Measurements from ENCODE around the gene PARVB. TPM values are rescaled to one million over a fixed set of nuclear protein-coding genes. Genes with fewer than 3 reads are reported as not detected.

The PARVB gene
- total and polyA plus RNA-seq, 2 donors (not counting 3 experiments of a cell fraction or from before 2014, with no cell fraction given): 155 to 162 TPM

- TF ChIP-seq POLR2AphosphoS5 (IDR thresholded peaks at IDR 0.05; ENCODE audit: insufficient read depth, low read depth, low read length) (no peak), CTCF (IDR thresholded peaks at IDR 0.05; ENCODE audit: extremely low read depth in 1 of 2, insufficient read depth in 1 of 2, low read depth in 1 of 2, low read length in 2 of 2) (peak; percentile 90 to 94)
- FAIRE-seq: peak; percentile 95
These were observed 30.9 kb upstream of the PARVB start for GRCh38 chr22:43993072-43993760.

GRCh38 chr22:43994006-43994405, 30.1 kb upstream of the PARVB start:
- intact Hi-C loops (cut with micrococcal nuclease): loop anchor here (5.0 kb wide), 2 partner anchors 333 to 573 kb away; no protein-coding TSS in a partner anchor
- H3K4me3 ChIP-seq (replicated peaks in 1 of 3; ENCODE audit: insufficient read depth in 1 of 3, low read depth in 1 of 3, low read length in 3 of 3): no peak overlapping the region
- POLR2A ChIA-PET: interaction anchor here (1.2 kb wide), 1 partner anchor 92 kb away, joined by 6 read pairs; no protein-coding TSS in a partner anchor
- FAIRE-seq (no peak), DNase-seq (ENCODE audit: low read depth, low spot score) (no peak)
- peaks cover 6% of the 10 kb centered on the region for H3K4me1 ChIP-seq (ENCODE audit: control insufficient read depth, extremely low read depth, insufficient read depth, low read length)
- H3K4me2 ChIP-seq (ENCODE audit: insufficient read depth, low read length): no peak overlapping the region
- TF ChIP-seq CTCF (IDR thresholded peaks at IDR 0.05; ENCODE audit: extremely low read depth in 1 of 2, insufficient read depth in 1 of 2, low read depth in 1 of 2, low read length in 2 of 2) (no peak), POLR2A (IDR thresholded peaks at IDR 0.05; ENCODE audit: low read depth, low read length) (no peak), MAX (IDR thresholded peaks at IDR 0.05; ENCODE audit: insufficient read depth, insufficient read length) (no peak), MYC (IDR thresholded peaks at IDR 0.05; ENCODE audit: low read depth, low read length) (no peak), GATA2 (IDR thresholded peaks at IDR 0.05; ENCODE audit: insufficient read depth, insufficient read length, low read depth, low read length) (no peak), POLR2AphosphoS5 (IDR thresholded peaks at IDR 0.05; ENCODE audit: insufficient read depth, low read depth, low read length) (no peak), JUN (IDR thresholded peaks at IDR 0.05; ENCODE audit: borderline replicate concordance, insufficient read depth, insufficient read length, low read depth) (no peak), FOS (IDR thresholded peaks at IDR 0.05; ENCODE audit: borderline replicate concordance, insufficient read depth, low read length) (no peak), EZH2 (IDR thresholded peaks at IDR 0.05; ENCODE audit: borderline replicate concordance, low read depth, low read length, severe bottlenecking) (no peak)
- no peaks in the 10 kb centered on the region for H3K27me3 ChIP-seq (ENCODE audit: control insufficient read depth in 2 of 2, insufficient read depth in 2 of 2, low read length in 2 of 2)
- BruUV-seq (replicated peaks): no TSS peak
- dilution Hi-C loops (cut with MboI; ENCODE audit: extremely low pct_ligation_motif_present, low sequenced_read_pairs): no loop called here
- H3K27ac ChIP-seq (ENCODE audit: insufficient read depth, low read depth, low read length): no peak overlapping the region
- H2AFZ ChIP-seq (ENCODE audit: low read depth, low read length): no peak overlapping the region
- H3K79me2 ChIP-seq (ENCODE audit: control insufficient read depth, insufficient read depth, low read length): peaks cover 3% of the 10 kb centered on the region
- H3K9ac ChIP-seq (replicated peaks; ENCODE audit: extremely low read depth, insufficient read depth, low read length): no peak overlapping the region
- H4K20me1 ChIP-seq (replicated peaks; ENCODE audit: control insufficient read depth, extremely low read depth, insufficient read depth, low read length): no peaks in the 10 kb centered on the region
- H3K9me1 ChIP-seq (replicated peaks; ENCODE audit: control insufficient read depth, extremely low read depth, insufficient read depth, low read length): no peaks in the 10 kb centered on the region
- no peaks in the 10 kb centered on the region for H3K9me3 ChIP-seq (replicated peaks; ENCODE audit: control insufficient read depth, insufficient read depth, low read length)
- CTCF ChIA-PET: interaction anchor here (0.9 to 10.3 kb wide), 26 partner anchors 10 to 691 kb away, joined by 3 to 640 read pairs (median 6); partner anchors contain the start of genes PARVG and SAMM50
- H3K36me3 ChIP-seq (ENCODE audit: control insufficient read depth in 2 of 2, extremely low read depth in 1 of 2, insufficient read depth in 2 of 2, low read length in 2 of 2): peaks cover 17 to 34% of the 10 kb centered on the region in 2 experiments

More at GRCh38 chr22:43993072-43993760, 30.9 kb upstream of the PARVB start:
- DNase-seq (ENCODE audit: low read depth, low spot score): peak; percentile 53
- Histone ChIP-seq H3K4me3 (replicated peaks in 1 of 3; ENCODE audit: insufficient read depth in 1 of 3, low read depth in 1 of 3, low read length in 3 of 3) (no peak overlapping the region), H3K4me1 (ENCODE audit: control insufficient read depth, extremely low read depth, insufficient read depth, low read length) (peaks cover 6% of the 10 kb centered on the region), H3K9ac (replicated peaks; ENCODE audit: extremely low read depth, insufficient read depth, low read length) (no peak overlapping the region), H3K27me3 (ENCODE audit: control insufficient read depth in 2 of 2, insufficient read depth in 2 of 2, low read length in 2 of 2) (no peaks in the 10 kb centered on the region), H3K27ac (ENCODE audit: insufficient read depth, low read depth, low read length) (no peak overlapping the region), H3K9me1 (replicated peaks; ENCODE audit: control insufficient read depth, extremely low read depth, insufficient read depth, low read length) (no peaks in the 10 kb centered on the region), H3K9me3 (replicated peaks; ENCODE audit: control insufficient read depth, insufficient read depth, low read length) (no peaks in the 10 kb centered on the region), H2AFZ (ENCODE audit: low read depth, low read length) (no peak overlapping the region), H3K36me3 (ENCODE audit: control insufficient read depth in 2 of 2, extremely low read depth in 1 of 2, insufficient read depth in 2 of 2, low read length in 2 of 2) (peaks cover 16 to 33% of the 10 kb centered on the region in 2 experiments), H4K20me1 (replicated peaks; ENCODE audit: control insufficient read depth, extremely low read depth, insufficient read depth, low read length) (no peaks in the 10 kb centered on the region), H3K4me2 (ENCODE audit: insufficient read depth, low read length) (no peak overlapping the region), H3K79me2 (ENCODE audit: control insufficient read depth, insufficient read depth, low read length) (peaks cover 3% of the 10 kb centered on the region)
- BruUV-seq (replicated peaks): no TSS peak
- intact Hi-C loops (cut with micrococcal nuclease) (loop anchor here (1.0 to 5.0 kb wide), 4 partner anchors 92 to 633 kb away; no protein-coding TSS in a partner anchor), dilution Hi-C loops (cut with MboI; ENCODE audit: extremely low pct_ligation_motif_present, low sequenced_read_pairs) (no loop called here)
- CTCF ChIA-PET: interaction anchor here (0.5 to 10.3 kb wide), 70 partner anchors 9 to 691 kb away, joined by 3 to 640 read pairs (median 5); partner anchors contain the start of genes PARVG and SAMM50
- POLR2A ChIA-PET: interaction anchor here (1.2 kb wide), 1 partner anchor 93 kb away, joined by 6 read pairs; no protein-coding TSS in a partner anchor

All from endothelial cell of umbilical vein (primary cell).